ENCODE results near the gene RAP1GAP2.

The RAP1GAP2 gene

DNA sequence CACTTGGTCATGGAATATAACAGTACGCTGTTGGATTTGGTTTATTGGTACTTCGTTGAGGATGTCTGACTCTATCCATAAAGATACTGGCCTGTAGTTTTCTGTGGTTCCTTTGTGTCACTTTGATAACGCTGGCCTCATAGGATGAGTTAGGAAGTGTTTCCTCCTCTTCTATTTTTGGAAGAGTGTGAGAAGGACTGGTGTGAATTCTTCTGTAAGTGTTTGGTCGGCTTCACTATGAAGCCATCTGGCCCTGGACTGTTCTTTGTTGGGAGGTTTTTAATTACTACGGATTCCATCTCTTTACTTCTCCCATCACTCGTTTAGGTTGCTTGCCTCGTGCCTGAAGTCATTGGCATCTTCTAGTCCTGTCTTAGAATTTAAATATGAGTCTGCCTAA lies 149.9 kb downstream of the RAP1GAP2 start:
- H3K36me3 Mint-ChIP-seq = no peaks in the 10 kb centered on the region
- CTCF ChIA-PET = no interaction called here
- DNase-seq = no peak
- no peak overlapping the region for H3K27ac Mint-ChIP-seq
- no peak overlapping the region for H3K4me3 Mint-ChIP-seq
- peaks cover 27% of the 10 kb centered on the region for H3K4me1 Mint-ChIP-seq
- peaks cover 26% of the 10 kb centered on the region for H3K27me3 Mint-ChIP-seq
- no peaks in the 10 kb centered on the region for H3K9me3 Mint-ChIP-seq

DNA sequence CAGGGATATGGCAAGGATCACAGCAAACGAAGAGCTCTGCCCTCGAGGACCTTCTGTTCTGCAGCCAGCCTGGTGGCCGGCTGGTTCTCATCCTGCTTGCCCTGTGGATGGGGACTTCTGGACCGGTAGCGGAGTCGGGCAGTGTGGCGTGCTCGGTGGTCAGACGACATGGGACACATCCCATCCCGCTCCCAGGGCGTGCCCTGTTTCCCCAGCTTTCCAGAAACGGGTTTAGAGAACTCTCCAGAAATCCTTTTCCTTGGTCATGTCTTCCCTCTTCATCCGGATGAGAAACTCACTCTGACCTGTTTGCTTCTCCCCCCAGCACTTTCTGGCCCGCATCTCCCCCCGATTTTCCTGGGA lies 151.3 kb downstream of the RAP1GAP2 start:
- Mint-ChIP-seq H3K36me3 (no peaks in the 10 kb centered on the region), H3K27me3 (peaks cover 17% of the 10 kb centered on the region), H3K27ac (no peak overlapping the region), H3K9me3 (no peaks in the 10 kb centered on the region), H3K4me3 (no peak overlapping the region), H3K4me1 (peaks cover 27% of the 10 kb centered on the region)
- CTCF ChIA-PET = no interaction called here
- DNase-seq = no peak

DNA sequence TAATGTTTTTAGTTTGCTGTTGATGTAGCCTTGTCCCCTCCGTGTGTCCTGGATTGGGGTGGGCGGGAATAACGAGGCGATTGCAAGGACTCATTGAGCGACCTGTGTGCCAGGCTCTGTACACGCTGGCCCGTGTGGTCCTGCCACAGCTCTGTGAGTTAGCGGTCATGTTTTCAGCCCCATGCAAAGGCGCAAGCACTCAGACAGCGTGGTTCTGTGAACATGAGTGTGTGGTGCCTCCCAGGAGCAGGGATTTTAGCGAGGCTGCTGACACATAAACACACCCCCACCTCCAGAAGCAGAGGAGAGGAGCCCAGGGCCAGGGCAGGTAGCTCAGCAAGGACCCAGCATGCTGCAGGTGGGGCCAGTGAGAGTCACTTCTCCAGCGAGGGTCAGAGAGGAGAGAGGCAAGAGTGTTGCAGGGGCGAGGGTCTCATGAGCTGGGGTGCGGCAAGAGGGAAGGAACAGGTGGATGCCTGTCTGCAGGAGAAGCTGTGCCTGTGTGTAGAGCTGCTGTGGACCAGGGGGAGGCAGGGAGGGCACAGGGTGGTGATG lies 151.8 kb downstream of the RAP1GAP2 start:
- no peak overlapping the region for H3K27ac Mint-ChIP-seq
- H3K27me3 Mint-ChIP-seq = peaks cover 17% of the 10 kb centered on the region
- CTCF ChIA-PET = no interaction called here
- no peak for DNase-seq
- no peaks in the 10 kb centered on the region for H3K9me3 Mint-ChIP-seq
- no peaks in the 10 kb centered on the region for H3K36me3 Mint-ChIP-seq
- H3K4me1 Mint-ChIP-seq = peaks cover 25% of the 10 kb centered on the region
- H3K4me3 Mint-ChIP-seq = no peak overlapping the region

DNA sequence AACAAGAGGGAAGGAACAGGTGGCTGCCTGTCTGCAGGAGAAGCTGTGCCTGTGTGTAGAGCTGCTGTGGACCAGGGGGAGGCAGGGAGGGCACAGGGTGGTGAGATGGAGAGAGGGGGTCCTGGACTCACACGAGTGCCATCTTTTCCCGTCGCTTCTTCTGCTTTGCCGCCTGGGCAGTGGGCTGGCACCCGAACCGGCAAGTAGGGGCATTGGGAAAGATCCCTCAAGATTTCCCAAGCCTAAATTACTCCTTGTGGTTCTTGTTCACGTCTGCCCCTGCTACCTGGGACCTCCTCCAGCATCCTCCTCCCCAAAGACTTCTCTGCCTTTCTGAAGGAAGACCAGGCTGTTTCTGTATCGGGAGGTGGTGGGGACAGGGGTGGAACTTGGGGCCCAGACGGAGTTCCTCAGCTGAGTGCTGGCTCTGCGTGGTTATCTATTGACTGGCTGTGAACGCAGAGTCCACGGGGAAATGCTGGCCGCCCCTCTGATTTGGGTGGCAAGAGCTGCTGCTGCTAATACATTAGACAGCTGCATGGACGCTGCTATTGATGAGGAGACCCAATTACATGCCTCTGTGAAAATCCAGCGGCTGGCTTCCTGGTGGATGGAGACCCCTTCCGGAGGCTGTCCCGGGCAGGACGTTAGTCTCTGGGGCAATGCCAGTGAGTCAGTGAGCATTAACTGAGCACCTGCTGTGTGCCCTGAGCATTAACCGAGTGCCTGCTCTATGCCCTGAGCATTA lies 152.7 kb downstream of the RAP1GAP2 start:
- CTCF ChIA-PET = no interaction called here
- H3K27ac Mint-ChIP-seq = no peak overlapping the region
- no peak overlapping the region for H3K4me3 Mint-ChIP-seq
- H3K4me1 Mint-ChIP-seq = peaks cover 18% of the 10 kb centered on the region
- no peaks in the 10 kb centered on the region for H3K9me3 Mint-ChIP-seq
- DNase-seq = no peak
- H3K36me3 Mint-ChIP-seq = no peaks in the 10 kb centered on the region
- H3K27me3 Mint-ChIP-seq = peaks cover 10% of the 10 kb centered on the region

DNA sequence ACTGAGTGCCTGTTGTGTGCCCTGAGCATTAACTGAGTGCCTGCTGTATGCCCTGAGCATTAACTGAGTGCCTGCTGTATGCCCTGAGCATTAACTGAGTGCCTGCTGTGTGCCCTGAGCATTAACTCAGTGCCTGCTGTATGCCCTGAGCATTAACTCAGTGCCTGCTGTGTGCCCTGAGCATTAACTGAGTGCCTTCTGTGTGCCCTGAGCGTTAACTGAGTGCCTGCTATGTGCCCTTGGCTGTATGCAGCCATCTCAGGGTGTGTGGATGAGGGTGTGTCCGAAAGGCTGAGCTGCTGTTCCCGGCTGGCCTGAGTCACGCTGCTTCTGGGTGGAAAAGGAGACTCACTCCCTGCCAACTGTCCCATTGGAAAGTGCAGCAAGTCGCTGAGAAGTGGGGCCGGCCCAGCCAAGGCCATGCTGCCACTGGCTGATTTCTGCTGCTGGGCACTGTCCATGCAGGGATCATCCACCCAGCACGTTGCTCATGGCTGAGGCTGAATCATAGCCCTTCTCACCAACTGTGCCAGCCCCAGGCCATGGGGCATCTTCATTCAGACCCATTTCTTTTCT lies 153.3 kb downstream of the RAP1GAP2 start:
- peaks cover 12% of the 10 kb centered on the region for H3K4me1 Mint-ChIP-seq
- CTCF ChIA-PET = no interaction called here
- H3K9me3 Mint-ChIP-seq = no peaks in the 10 kb centered on the region
- DNase-seq = no peak
- H3K4me3 Mint-ChIP-seq = no peak overlapping the region
- no peaks in the 10 kb centered on the region for H3K36me3 Mint-ChIP-seq
- H3K27me3 Mint-ChIP-seq = peaks cover 7% of the 10 kb centered on the region
- H3K27ac Mint-ChIP-seq = no peak overlapping the region

DNA sequence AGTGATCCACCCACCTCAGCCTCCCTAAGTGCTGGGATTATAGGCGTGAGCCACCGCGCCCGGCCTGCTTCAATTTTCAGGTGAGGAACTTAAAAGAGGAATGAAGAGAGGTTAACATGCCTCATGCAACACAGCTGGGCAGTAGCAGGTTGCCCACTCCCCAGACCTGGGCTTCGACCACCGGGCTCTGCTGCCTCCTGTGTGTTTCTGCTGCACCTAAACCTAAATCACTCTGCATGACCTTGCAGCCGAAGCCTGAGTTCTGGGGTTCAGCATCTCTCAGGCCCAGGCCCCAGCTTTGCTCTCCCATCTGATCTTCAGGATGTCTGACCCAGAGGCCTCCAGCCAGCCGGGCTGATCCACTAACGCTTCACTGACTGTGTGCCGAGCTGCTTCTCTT lies 154.6 kb downstream of the RAP1GAP2 start:
- Mint-ChIP-seq H3K4me3 (no peak overlapping the region), H3K9me3 (no peaks in the 10 kb centered on the region), H3K36me3 (no peaks in the 10 kb centered on the region), H3K4me1 (peaks cover 16% of the 10 kb centered on the region), H3K27ac (no peak overlapping the region), H3K27me3 (peaks cover 7% of the 10 kb centered on the region)
- no peak for DNase-seq
- CTCF ChIA-PET = no interaction called here

DNA sequence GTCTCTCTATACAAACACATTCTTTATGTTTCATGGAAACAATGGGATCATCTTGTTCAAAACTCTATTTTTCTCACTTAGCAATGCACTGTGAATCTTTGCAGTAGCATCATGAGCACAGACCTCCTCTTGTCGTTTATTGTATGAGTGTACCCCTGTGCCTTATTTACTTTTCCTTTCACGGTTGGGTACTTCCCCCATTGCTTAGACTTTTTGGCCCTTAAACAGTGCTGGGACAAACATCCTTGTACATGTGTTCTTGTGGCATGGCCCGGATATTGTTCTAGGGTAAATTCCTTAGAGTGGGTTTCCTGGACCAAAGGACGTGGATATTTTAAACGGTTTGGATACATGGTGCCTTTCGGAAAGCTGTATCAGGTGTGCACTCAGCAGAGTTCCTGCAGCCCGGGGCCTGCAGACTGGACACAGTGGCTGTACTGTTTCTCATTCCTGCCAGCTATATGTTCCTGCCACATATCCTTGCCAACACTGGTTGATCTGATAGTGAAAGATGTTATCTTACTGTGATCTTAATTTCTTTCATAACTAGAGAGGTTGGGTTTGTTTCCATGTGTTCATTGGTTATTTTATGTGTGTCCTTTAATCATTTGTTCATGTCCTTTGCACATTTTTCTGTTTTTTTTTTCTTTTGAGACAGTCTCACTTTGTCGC lies 156.1 kb downstream of the RAP1GAP2 start:
- Mint-ChIP-seq H3K4me1 (peaks cover 11% of the 10 kb centered on the region), H3K27ac (no peak overlapping the region)

DNA sequence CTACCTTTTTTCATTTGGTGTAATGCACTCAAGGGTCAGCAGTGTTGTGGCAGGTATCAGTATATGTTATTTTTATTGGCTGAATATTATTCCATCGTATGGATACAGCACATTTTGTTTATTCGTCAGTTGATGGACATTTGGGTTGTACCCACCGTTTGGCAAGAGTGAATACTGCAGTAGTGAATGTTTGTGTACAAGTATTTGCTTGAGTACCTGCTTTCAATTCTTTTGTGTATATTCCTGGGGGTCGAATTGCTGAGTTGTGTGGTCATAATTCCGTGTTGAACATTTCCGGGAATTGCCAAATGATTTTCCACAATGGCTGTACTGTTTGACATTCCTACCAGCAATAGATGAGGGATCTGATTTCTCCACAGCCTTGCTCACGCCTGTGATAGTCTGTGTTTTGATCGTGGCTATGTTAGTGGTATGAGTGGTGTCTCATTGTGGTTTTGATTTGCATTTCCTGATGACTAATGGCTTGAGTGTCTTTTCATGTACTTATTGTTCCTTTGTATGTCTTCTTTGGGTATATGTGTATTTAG lies 158.7 kb downstream of the RAP1GAP2 start:
- H3K27ac Mint-ChIP-seq = no peak overlapping the region
- CTCF ChIA-PET = interaction anchor here (0.6 kb wide), 1 partner anchor 122 kb away, joined by 4 read pairs; no protein-coding TSS in a partner anchor
- no peak overlapping the region for H3K4me3 Mint-ChIP-seq
- no peaks in the 10 kb centered on the region for H3K9me3 Mint-ChIP-seq
- no peaks in the 10 kb centered on the region for H3K36me3 Mint-ChIP-seq
- peaks cover 11% of the 10 kb centered on the region for H3K4me1 Mint-ChIP-seq
- H3K27me3 Mint-ChIP-seq = peaks cover 12% of the 10 kb centered on the region
- no peak for DNase-seq

More for the DNA sequence above, 156.1 kb downstream of the RAP1GAP2 start:
- Mint-ChIP-seq H3K4me3 (no peak overlapping the region), H3K36me3 (no peaks in the 10 kb centered on the region), H3K27me3 (peaks cover 13% of the 10 kb centered on the region), H3K9me3 (no peaks in the 10 kb centered on the region)
- no peak for DNase-seq
- CTCF ChIA-PET = no interaction called here

DNA sequence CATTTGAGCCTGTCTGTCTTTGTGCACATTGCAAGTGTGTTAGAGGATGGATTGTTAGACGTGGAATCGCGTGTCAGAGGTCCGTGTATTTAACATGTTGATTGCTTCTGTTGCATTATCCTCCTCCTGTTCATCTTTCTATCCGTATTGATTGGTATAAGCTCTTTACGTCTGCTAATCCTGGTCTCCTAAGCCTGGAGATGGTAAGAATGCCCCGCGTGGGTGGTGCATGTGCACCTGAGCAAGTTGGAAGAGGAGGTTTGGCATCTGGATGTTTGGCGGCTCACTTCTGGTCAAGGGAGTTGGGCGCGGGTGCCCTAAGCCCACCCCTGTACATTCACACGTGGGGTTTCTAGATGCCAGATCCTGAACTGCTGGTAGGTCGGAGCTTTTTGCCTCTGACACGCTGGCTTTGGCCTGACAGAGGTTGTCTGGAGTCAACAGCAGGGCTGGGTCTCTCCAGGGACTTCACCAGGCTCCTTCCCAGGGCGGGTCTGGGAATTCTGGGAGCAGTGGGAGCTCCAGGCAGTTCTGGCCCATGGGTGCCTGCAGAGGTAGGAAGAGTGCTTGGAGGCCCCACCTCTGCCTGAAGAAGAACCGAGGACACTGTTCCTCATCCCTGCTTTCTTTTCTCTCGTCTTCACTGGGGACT lies 159.8 kb downstream of the RAP1GAP2 start:
- peaks cover 12% of the 10 kb centered on the region for H3K27me3 Mint-ChIP-seq
- no peaks in the 10 kb centered on the region for H3K36me3 Mint-ChIP-seq
- peaks cover 11% of the 10 kb centered on the region for H3K4me1 Mint-ChIP-seq
- no peak for DNase-seq
- no peak overlapping the region for H3K27ac Mint-ChIP-seq
- no peaks in the 10 kb centered on the region for H3K9me3 Mint-ChIP-seq
- no peak overlapping the region for H3K4me3 Mint-ChIP-seq
- CTCF ChIA-PET = no interaction called here

DNA sequence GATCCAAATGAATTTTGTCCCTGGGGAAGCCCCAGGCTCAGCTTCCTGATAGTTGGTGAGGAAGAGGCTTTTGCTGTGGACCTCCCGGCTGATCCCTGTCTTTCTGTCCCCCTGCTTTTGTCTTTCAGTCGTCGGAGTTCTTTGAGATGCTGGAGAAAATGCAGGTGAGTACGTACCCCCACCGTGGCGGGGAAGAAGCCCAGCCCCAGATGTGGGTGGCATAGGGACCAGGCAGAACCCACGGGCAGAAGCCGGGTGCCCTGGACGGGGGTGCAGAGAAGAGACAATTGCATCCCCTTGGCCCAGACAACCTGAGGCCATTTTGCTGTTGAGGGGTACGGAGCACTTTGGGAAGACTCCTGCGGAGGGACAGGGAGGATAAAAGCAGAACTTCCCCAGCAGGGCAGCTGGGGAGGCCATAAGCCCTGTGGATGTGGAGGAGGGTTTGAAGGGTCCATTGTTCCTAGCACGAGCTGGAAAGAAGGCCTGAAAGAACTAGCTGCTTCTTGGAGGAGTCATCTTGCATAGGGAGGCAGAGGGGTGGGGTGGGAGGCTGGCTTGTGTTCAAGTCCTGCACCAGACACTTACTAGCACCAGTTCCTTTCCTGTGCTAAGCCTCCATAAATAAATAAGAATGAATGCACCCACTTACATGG lies 161.5 kb downstream of the RAP1GAP2 start:
- Mint-ChIP-seq H3K36me3 (no peaks in the 10 kb centered on the region), H3K27me3 (peaks cover 12% of the 10 kb centered on the region), H3K27ac (no peak overlapping the region), H3K4me3 (no peak overlapping the region), H3K9me3 (no peaks in the 10 kb centered on the region), H3K4me1 (peaks cover 11% of the 10 kb centered on the region)
- DNase-seq = no peak
- CTCF ChIA-PET = no interaction called here

DNA sequence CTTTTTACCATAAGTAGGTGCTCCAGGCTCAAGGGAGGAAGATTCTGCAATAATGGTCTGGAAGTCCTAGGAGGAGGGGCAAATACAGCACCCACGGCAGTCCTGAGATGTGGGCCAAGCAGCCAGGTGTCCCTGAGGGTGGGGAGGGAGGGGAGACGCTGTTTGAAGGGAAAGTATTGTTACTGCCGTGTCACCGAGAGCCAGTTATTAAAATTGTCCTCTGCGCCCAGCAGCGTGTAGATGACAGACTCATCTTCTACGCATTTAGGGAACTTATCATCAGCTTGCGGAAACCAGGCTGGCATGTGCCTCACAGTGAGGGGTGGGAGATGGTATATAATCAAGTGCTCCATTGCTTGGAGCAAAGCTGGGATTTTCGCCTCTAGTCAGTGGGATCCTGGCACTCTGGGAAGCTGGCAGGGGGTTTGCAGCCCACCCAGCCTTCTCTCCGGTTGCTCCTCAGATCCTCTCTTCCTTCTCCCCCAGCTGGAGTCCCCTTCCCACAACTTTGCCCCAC lies 162.5 kb downstream of the RAP1GAP2 start:
- Mint-ChIP-seq H3K27ac (no peak overlapping the region), H3K27me3 (peaks cover 12% of the 10 kb centered on the region), H3K4me1 (peaks cover 11% of the 10 kb centered on the region), H3K9me3 (no peaks in the 10 kb centered on the region), H3K4me3 (no peak overlapping the region), H3K36me3 (no peaks in the 10 kb centered on the region)
- CTCF ChIA-PET = no interaction called here
- no peak for DNase-seq

DNA sequence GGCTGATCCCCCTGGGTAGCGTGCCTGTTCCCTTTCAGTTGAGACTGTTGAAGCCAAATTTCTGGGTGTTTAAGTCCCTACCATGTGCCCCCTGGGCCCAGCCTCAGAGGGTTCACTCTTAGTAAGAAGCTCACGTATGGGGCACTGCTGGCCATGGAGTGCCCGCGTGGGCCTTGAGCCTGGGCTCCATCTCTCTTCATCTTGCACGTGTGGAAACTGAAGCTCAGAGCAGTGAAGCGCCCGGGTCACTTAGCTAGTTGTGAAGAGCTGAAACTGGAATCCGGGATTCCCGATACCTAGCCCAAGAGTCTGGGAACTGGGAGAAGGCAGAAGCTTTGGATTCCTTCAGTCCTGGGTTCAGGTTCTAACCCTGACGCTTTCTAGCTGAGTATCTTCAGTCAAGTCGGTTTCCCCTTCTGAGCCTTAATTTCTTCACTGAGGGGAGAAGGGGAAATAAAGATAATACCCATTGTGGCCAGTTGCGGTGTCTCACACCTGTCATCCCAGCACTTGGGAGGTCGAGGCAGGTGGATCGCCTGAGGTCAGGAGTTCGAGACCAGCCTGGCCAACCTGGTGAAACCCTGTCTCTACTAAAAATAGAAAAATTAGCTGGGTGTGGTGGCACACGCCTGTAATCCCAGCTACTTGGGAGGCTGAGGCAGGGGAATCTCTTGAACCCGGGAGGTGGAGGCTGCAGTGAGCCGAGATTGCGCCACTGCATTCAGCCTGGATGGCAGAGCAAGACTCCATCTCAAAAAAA lies 163.3 kb downstream of the RAP1GAP2 start:
- no peaks in the 10 kb centered on the region for H3K36me3 Mint-ChIP-seq
- no peak overlapping the region for H3K27ac Mint-ChIP-seq
- CTCF ChIA-PET = interaction anchor here (0.6 kb wide), 1 partner anchor 28 kb away, joined by 3 read pairs; no protein-coding TSS in a partner anchor
- H3K9me3 Mint-ChIP-seq = no peaks in the 10 kb centered on the region
- peaks cover 11% of the 10 kb centered on the region for H3K4me1 Mint-ChIP-seq
- DNase-seq = no peak
- peaks cover 12% of the 10 kb centered on the region for H3K27me3 Mint-ChIP-seq
- no peak overlapping the region for H3K4me3 Mint-ChIP-seq

DNA sequence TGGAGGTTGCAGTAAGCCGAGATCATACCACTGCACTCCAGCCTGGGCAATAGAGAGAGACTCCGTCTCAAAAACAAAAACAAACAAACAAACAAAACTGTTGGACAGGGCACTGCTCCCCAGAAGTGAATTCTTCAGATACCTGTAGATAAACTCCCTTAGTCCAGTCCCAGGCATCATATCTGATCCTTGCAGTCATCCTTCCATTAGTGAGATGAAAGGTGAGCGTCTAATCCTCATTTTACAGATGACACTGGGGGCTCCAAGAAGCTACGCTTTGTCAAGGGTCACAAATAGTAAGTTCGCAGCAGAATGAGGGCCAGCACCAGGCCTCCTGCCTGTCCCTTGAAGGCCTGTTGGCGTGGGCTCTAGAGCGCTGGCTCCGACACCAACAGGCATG lies 165.2 kb downstream of the RAP1GAP2 start:
- Mint-ChIP-seq H3K4me1 (no peaks in the 10 kb centered on the region), H3K9me3 (no peaks in the 10 kb centered on the region), H3K27ac (no peak overlapping the region), H3K4me3 (no peak overlapping the region), H3K36me3 (no peaks in the 10 kb centered on the region), H3K27me3 (peaks cover 8% of the 10 kb centered on the region)
- CTCF ChIA-PET = no interaction called here
- no peak for DNase-seq

Data from activated naive CD4-positive, alpha-beta T cell treated with anti-CD3 and anti-CD28 coated beads, Interleukin-2, amount 10 ng/mL, durations not matched to agents 7 days and 5 days (primary cell).